HG02840 (cell line): Measurements from ENCODE around the gene GZMB.
"Not testable (repeated sequence)": the region's sequence is repeated elsewhere in the genome, so short reads cannot be mapped to it uniquely, and the experiment has no call there.

Source experiments
- ATAC-seq: cut with Tn5 transposase; IDR thresholded peaks from one replicate; pipeline ENCODE4 v1.9.1; 2021; ENCODE audit warnings: mild to moderate bottlenecking, moderate library complexity, moderate number of reproducible peaks; ENCODE audit not compliant: unreplicated experiment, low FRiP score

The GZMB gene

DNA sequence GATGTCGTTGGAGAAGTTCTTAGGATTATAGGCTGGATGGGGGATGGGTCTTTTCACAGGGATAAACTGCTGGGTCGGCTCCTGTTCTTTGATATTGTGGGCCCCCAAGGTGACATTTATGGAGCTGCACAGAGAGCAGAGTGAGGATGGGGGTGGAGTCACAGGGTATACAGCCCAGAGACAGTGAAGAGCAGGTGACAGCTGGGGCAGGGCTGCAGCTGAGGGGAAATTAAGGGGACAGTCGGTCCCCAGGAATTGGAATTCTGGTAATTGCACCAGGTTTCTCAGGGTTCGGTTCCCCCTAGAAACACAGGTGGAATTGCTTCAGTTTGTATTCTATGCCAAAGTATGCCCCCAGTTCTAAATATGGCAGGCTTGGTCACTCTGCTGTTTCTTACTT, 1.7 kb downstream of the GZMB start:
- ATAC-seq = no peak

DNA sequence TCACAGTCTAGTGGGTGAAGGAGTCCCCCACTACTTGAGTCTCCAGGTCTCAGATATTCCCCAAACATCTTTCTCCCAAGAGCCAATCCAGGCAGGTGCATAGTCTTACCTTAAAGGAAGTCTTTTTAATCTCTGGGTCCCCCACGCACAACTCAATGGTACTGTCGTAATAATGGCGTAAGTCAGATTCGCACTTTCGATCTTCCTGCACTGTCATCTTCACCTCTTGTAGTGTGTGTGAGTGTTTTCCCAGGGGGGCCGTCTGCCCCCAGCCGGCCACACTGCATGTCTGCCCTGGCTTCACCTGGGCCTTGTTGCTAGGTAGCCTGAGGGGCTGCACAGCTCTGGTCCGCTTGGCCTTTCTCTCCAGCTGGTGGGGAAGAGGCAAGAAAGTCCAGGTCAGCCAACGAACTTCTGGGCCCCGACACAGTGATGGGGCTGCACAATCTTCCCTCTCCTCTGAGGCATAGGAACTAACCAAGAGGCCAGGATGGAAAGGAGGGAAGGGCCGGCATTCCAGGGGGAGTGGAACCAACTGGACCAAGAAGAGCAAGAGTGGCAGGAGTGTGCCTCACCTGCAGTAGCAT, 2.1 kb downstream of the GZMB start:
- ATAC-seq = no peak

- no peak for ATAC-seq
Observed at GRCh38 chr14:24630872-24631477, 3.0 kb downstream of the GZMB start.

DNA sequence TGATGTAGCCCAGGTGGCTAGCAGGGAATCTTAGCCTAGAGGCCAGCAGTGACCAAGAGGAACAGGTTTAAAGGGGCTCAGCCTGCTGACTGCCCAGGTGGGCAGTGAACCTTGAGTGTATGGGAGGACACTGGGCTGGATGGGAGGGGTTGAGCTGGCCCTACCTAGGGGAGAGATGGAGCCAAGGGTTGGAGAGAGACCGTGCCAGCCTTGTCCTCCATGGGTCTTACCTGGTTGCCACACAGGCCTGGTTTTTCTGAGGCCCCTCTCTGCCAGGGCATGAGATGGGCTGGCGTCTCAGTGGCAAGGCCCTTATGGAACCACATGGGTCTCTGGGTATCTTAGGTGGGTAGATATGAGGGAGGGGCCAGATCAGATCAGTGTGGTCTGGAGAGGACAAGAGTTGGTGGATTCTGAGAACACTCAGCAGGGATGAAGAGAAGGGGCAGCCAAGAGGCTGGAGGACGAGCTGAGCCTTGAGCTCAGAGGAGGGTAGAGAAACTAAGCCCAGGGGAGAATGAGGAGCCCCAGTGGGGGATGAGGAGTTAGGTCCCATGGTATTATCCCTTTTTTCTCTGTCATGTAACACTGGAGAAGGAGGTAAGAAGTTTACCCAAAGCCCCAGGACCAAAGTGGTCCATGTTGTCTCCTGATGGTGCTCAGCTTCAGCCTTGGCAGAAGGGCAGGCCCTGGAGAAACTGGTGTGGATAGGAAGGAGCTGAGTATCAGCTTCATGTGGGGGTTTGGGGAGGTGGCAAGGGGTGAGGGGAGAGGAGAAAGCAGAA, 3.7 kb downstream of the GZMB start:
- ATAC-seq = no peak

GRCh38 chr14:24629521-24629920, 4.5 kb downstream of the GZMB start:
- no peak for ATAC-seq

- no peak for ATAC-seq
Observed at GRCh38 chr14:24613747-24614146, 20.2 kb downstream of the GZMB start.

- ATAC-seq = no peak
Observed at GRCh38 chr14:24613241-24613640, 20.7 kb downstream of the GZMB start.

DNA sequence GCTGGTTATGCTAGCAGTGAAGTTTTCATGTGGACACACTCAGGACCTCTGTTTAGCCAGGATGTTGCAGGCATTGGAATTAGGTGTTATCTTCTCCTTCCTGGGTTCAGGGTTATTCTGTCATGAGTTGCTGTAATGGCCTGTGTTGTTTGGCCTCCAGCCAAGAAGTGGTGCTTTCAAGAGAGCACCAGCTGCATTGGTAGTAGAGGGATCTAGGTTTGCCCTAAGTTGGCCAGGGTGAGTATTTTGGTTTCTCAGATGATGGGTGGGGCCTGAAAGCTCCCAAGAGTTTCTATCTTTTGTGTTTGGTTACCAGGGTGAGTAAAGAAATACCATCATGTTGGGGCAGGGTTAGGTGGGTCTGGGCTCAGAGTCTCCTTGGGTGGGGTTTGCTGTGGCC, 21.8 kb downstream of the GZMB start:
- no peak for ATAC-seq

DNA sequence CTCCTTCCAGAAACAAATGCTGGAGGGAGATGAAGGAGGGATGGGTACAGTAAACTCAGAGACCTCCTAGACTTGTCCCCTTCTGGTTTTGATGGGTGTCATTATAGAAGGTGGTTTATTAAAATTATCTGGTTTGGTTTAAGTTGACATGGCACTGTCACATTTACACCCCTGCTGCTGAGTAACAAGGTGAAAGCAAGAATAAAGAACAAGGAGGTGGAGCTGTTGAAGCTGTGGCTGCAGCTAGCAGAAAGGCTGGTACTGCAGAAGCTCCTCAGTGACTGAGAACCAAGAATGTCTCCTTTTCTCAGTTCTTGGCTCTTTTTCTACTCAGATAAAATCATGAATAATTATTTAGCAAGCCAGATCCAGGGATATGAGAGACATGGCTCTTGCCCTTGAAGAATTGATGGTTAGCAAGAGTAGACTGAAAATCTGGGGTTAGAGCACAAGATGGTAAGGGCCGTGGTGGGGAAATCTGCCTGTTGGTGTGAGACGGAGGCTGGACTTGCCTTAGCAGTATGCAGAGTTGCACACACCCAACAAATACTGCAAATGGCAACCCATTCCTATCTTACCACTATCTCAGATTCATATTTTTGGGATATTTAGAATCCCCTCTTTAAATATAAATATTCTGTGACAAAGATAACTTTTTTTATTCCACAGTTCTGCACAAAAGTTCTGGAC, 24.2 kb downstream of the GZMB start, which contains the start of gene GZMH:
GZMH (minus strand) TSS at position 31 of the 690 bp plus-strand sequence. CDS start 72 bp downstream, outside the sequence.
- no peak for ATAC-seq

GRCh38 chr14:24607635-24608514, 26.1 kb downstream of the GZMB start:
- ATAC-seq = no peak

DNA sequence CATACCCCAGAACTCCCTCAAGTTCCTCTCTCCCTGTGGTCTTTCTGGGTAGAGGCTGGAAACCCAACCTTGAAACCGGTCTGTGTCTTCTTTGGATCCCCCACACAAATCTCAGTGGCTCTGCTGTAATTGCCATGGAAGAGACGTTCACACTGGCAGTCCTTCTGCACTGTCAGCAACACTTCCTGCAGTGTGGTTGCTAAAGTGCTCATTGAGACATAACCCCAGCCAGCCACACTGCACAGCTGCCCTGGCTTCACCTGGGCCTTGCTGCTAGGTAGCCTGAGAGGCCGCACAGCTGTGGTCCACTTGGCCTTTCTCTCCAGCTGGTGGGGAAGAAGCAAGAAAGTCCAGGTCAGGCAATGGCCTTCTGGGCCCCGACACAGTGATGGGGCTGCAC, 26.9 kb downstream of the GZMB start:
- ATAC-seq = no peak

DNA sequence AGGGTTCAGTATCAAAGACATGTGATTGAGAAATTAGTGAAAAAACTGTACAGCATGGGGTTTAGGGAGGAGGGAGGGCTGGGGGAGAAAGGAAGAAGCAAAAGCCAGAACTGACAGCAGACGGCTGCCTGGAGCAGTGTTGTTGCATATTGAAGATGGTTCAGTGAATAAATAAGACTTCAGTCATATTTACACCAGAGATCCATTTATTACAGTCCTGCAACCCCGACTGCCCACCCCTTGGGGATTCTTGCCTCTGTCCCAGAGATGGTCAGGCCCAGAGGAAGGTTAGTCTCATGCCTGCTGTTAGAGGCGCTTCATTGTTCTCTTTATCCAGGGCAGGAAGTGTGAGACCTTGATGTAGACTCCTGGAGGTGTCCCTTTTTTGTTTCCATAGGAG, 27.7 kb downstream of the GZMB start:
- no peak for ATAC-seq

- ATAC-seq = peak; percentile 79
Observed at GRCh38 chr14:24605435-24606190, 28.4 kb downstream of the GZMB start.

- ATAC-seq = no peak
Observed at GRCh38 chr14:24597403-24597802, 36.6 kb downstream of the GZMB start.

GRCh38 chr14:24595073-24595808, 38.7 kb downstream of the GZMB start:
- no peak for ATAC-seq

- not testable (repeated sequence) for ATAC-seq
Observed at GRCh38 chr14:24591004-24591403, 43.0 kb downstream of the GZMB start.

- not testable (repeated sequence) for ATAC-seq
Observed at GRCh38 chr14:24584402-24584801, 49.6 kb downstream of the GZMB start.
